GM18508 (cell line): ENCODE measurements around the gene DCC.

Source experiments
- ATAC-seq: cut with Tn5 transposase; IDR thresholded peaks from one replicate; pipeline ENCODE4 v1.9.1; 2021; ENCODE audit warnings: moderate number of reproducible peaks; ENCODE audit not compliant: insufficient read depth, unreplicated experiment

DCC gene

DNA sequence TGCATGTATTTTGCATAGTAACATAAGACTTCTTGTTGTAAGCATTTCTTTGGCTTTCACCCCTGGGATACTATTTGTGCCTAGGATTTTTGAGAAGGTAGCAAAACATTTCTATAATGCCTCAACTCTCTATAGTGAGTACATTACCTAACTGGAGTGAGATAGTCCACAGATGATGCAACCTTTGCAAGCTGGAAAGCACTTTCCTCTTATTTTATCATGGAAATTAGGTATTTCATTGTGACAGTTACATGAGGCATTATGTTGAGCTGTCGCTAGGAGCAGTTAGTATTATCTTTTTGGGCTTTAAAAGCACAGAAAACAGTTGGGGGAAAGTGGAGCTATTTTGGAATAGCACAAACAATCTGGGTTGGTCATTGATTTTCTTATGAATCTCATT lies 786.2 kb downstream of the DCC start:
- no peak for ATAC-seq

DNA sequence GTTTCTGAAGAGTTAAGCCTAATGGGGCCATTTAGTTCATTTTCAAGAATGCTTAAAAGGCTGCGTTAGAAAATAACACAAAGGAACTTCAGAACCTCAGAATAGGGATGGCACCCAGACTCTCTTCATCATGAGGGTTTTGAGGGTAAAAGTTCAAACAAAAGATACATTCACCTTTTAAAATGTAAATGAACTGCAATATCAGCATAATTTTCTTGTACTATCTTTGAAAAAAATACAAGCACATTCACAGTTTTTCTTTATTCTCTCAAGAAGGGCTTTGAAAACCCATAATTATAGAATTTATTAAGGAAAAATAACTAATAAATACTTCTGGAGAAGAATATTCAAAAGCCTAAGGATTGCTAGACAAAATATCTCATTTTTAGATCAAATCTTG lies 791.0 kb downstream of the DCC start:
- no peak for ATAC-seq

DNA sequence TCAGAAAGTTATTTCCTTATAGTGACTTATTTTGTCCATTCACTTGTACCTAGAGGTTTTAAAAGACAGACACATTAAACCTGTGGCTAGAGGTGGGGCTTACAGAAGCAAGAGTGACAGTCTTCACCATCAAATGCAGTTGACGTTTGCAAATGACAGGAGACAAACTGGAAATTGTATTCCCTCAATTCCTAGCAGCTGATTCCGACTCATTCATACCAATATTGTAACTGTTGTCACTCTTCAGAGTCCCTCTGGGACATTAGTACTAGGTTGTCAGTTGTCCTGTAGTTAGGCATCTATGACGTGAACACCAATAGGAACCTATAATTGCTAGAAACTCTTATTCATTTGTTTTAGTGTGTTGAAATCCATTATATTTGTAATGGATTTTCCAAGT lies 794.7 kb downstream of the DCC start:
- no peak for ATAC-seq

DNA sequence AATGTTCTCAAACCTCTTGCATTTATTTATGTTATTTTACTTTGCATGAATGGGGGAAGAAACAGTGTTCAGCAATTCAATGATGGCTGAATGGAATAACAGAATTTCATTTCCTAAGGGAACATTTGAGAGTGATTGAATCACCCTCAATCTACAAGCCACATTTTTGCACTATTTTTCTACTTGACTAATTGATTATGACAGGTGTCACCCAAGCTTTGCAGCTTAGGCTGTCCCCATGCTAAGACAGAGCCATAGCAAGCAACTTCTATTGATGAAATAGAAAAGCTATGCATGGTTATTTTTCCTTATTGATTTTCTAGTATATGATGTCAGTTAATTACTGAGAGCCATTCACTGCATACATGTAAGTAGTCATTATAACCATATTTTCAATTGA lies 795.7 kb downstream of the DCC start:
- ATAC-seq = no peak

DNA sequence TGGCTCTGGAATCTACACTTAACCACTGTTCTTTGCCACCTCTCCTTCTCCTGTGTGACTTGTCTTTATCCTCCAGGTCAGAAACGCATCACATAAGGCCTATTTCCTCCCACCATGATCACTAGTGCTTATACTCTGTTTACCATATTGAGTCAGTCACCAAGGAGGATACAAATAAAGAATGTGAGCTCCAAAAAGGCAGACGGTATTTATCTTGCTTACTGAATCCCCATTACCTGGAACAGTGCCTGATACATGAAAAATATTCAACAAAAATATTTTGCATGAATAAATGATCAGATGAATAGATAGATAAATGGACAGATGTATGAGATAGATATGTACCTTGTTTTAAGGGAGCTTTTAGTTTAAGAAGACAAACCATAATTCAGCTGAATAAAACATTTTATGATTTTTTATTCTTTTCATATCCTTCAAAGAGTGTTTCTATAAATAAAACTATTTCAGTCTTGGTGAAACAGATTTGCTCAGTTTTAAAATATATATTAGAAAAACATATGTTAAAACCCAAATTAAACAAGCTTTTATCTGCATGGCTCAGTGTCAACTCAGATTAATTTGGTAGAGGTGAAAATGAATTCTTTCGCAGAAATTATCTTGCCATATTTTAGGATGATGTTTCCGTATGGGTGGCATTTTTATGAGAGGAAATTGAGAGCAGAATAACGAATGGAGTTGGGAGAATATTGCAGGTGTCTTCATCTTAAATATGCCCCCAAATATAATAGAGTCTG lies 799.9 kb downstream of the DCC start:
- ATAC-seq = no peak

- ATAC-seq = no peak
Measured at GRCh38 chr18:53142005-53142404, 802.0 kb downstream of the DCC start.

DNA sequence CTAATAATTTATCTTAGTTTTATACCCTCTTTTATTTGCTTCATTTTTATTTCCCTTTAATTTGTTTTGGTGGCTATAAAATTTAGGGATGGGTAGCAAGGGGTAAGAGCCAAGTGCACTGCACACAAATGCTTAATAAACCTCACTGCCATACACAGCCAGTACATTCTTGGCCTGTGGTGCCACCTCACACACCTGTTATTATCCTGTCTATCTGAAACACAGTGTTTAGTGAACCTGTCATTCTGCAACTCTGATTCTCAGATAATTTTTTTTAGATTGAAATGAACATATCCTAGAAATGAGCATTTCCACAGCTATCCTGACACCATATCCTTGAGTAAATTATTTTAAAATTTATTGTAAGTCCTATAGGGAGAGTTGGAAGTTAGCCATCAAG lies 807.5 kb downstream of the DCC start:
- no peak for ATAC-seq

DNA sequence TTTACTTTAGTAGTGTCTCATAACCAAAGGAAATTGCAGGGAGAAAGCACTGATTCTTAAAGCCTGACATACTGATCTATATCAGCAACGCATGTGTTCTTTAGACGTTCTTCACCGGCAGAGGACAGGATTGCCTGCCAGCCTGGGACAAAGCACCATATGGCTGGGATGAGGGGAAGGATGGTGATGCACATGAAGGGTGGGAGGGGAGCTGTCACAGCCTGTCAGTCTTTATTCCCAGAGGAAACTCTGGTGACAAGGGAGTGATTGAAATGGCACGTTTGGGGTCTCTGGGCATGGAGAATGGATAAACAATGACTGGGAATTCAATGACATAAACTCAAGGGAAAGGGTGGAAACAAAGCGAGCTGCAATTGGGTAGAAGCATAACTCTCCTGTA lies 808.1 kb downstream of the DCC start:
- no peak for ATAC-seq

- ATAC-seq = no peak
Measured at GRCh38 chr18:53152476-53152875, 812.5 kb downstream of the DCC start.

- no peak for ATAC-seq
Measured at GRCh38 chr18:53153281-53153680, 813.3 kb downstream of the DCC start.

DNA sequence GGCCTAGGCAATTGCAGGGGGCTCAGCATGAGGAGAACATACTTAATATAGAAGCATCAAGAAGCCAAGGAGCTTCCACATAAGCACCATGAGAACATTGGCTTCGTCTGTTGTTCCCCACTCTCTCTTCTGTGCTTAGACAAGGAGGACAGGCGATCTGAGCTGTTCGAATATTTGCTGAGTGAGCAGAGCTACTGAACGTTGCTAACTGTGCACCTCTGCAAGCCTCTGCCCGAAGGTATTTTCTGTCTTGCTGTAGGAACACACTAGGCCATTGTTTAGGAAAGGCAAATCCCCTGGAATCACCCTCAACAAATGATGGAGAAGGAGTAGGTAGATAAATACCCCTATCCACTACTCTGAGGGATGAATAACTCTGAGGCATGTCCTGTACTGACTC lies 813.8 kb downstream of the DCC start:
- ATAC-seq = no peak

DNA sequence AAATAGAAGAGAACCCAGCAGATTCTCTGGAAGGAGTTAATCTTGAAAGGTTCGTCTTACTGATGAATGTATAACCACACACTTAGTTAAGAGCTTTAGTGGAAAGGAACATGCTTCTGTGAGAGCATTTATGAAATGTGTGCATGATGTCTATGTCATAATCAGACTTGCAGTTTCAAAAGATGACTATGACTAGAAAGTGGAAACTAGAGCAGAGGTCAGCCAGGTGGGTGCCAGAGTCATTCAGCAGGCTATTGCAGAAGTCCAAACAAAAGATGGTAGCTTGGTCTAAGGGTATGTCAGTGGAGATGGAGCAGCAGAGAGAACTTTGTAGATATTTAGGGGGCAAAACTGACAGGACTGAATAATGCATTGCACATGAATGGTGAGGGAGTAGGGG lies 825.8 kb downstream of the DCC start:
- peak; percentile 75 for ATAC-seq

DNA sequence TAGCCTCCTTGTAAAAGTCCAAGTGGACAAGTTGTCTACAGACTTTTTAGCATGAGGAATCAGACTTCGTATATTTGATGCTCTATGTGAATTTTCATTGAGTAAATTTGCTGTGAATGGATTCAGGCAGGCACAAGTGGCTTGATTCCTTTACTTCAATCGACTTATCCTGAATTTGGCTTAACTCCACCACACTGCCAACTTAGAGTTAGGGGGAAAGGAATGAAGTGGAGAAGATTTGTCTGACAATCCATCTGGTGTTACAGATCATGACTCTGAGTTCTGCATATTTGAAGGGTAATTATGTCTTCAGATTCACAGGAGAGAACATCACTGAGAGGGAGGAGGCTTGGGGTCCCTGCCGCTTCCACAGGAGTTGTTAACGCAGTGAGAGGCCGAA lies 829.3 kb downstream of the DCC start:
- ATAC-seq = no peak

DNA sequence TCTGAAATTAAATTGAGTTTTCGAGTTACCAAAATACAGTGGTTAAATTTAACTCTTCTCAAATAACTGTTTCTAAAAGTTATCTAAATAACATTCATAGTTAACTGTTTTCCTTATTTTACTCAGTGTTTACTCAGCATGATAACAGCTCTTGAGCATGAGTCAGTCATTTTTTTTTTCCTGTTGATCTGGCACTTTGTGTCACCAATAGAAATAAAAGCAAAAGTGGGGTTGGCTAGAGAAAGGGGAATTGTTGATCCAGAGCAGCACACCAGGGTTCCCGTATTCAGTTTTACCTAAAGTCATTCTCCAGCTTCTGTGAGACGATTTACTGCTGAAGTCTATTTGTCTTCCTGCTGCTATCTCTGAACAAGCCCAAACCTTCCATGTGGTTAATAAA lies 851.6 kb downstream of the DCC start:
- ATAC-seq = no peak

GRCh38 chr18:53193870-53194269 lies 853.9 kb downstream of the DCC start:
- ATAC-seq = no peak

DNA sequence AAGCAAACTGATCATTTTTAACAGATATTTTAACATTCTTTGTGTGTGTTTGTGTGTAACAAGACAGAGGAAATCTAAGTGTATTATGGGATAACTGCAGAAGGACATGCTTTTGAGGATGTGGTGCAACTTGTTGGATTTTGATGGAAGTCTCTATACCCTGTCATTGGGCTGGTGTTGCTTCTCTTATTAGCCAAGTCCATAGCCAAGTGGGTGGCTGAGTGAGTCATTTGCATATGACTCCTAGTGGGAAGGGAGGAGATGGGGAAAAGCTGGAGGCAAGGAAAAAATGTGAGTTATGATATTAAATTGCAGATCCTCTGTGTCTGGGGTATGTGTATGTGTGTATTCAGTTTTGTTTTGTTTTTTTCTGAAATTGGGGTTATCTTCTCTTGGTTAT lies 879.9 kb downstream of the DCC start:
- ATAC-seq = no peak

DNA sequence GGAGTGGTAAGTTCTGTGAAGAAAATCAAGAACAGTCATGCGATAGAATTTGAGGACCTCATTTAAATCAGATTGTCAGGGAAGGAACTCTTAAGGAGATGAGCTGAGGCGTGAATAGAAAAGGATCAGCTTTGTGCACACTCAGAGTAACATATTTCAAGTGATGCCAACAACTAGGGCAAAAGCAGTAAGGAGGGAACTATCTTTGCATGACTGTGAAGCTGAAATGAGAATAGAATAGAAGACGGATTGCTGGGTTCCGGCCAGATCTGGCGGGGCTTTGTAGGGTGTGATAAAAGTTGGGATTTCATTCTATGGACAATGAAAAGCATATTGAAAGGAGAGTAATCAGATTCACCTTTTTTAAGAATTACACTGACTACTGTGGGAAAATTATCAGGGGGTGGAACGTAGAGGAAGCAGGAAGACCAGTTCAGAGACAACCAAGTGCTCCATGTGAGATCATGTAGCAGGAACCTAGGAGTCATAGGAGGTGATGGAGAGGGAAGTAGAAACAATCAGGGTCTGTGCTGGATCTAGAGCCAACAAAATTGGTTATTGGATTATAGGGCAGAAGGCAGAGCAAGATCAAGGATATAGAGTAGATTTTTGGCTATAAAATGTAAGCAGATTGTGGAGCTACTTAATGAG lies 884.3 kb downstream of the DCC start:
- ATAC-seq = no peak

DNA sequence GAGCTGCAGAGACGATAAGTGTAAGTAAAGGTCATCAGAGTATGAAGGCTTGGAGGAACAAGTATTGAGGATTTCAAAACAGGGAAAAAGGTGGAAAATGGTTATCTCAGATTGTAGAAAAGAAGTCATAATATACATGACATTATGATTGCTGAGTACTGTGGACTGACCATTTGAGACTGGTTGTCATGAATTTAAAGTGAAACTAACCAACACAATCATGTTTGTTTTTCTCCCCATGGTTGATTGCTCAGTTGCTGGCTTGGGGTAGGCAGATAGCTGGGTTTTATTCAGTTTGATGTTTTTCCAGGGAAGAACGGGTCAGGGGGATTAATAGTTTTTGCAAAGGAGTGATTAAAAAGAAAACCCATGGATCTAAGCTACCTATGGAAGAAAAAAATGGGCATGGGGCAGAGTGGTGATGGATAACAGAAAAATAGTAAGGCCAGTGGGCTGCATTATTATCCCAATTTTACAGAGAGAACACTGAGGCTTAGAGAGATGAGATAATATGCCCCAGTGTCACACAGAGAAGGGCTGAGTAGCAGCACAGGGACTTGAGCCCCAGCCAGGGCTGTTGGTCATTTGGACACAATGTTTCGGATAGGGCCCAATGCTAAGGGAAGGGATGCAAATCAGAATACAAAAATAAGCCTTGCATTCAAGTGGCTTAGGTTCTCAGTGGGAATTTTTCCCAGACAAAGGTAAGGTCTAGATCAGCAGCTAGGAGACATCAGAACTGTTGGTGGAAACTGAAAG lies 885.7 kb downstream of the DCC start:
- no peak for ATAC-seq

DNA sequence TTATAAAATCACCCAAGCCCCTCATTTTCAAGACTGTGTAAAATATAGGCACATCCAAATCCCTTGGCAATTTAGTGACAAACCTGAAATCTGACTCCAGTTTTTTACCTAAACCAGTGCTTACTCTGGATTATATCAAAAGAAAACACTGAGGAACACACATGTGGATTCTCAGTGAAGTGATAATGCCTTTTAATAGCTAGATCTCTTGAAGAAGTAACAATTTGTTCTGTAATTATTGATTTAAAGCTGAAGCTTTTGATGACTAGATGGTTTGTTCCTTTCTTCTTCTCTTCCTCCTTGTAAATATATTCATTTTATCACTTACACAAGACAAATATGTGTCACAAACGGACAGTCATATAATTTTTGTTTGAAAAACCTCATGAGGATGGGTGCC lies 894.6 kb downstream of the DCC start:
- no peak for ATAC-seq

DNA sequence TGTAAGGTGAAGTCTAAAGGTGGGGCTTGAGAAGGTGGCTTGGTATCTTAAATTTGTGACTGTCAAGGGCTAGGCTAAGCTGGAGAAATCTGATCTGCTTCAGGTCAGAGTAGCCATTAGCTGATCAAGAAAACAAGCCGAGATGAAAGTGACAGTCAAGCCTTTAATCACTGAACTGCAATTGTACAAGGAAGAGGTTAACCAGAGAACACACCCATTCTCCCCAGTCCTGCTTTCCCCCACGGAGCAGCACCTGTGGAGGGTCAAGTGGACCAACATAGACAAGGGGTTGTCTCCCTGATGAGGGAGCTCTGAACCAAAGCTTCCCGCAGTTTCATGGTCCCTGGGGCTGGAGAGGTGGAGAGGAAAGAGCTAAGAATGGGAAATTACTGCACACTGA lies 901.2 kb downstream of the DCC start:
- ATAC-seq = no peak

GRCh38 chr18:53253789-53254188 lies 913.8 kb downstream of the DCC start:
- no peak for ATAC-seq

GRCh38 chr18:53254265-53254664 lies 914.3 kb downstream of the DCC start:
- no peak for ATAC-seq
